T-helper 9 cell (primary cell): ENCODE results near the gene TANGO6.

Source experiments
- DNase-seq: peaks from one replicate; pipeline ENCODE4 v3.0.0-alpha.2; 2020

TANGO6 gene

GRCh38 chr16:69106491-69107315, 263.4 kb downstream of the TANGO6 start:
- no peak for DNase-seq

DNA sequence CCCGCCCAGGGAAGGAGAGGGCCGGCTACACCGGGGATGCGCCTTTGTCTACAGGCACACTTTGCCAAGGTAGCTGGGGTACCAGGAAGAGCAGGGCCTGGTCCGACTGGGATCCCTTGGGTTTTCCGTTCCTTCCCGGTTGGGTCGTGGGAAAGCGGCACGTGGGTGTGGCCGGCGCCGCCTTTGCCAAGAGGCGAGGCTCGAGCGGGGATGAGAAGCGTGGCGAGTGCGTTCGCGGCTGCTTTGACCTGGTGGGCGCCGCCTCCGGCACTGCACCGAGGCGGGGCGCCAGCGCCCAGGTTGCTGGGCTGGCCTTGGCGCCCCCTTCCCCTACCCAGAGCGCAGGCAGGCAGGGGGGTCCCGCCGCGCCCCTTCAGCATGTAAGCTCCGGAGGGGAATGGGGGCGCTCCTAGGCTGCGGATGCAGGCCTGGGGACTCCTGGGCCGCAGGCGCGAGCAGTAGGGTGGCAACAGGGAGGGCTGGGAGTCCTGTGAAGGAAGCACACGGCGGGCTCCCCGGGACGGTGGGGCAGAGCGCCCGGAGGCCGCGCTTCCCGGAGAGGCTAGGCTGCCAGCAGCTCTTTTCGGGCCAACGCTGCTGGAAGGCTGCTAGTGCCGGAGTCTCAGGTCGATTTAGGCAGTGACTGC, 264.1 kb downstream of the TANGO6 start:
- no peak for DNase-seq

DNA sequence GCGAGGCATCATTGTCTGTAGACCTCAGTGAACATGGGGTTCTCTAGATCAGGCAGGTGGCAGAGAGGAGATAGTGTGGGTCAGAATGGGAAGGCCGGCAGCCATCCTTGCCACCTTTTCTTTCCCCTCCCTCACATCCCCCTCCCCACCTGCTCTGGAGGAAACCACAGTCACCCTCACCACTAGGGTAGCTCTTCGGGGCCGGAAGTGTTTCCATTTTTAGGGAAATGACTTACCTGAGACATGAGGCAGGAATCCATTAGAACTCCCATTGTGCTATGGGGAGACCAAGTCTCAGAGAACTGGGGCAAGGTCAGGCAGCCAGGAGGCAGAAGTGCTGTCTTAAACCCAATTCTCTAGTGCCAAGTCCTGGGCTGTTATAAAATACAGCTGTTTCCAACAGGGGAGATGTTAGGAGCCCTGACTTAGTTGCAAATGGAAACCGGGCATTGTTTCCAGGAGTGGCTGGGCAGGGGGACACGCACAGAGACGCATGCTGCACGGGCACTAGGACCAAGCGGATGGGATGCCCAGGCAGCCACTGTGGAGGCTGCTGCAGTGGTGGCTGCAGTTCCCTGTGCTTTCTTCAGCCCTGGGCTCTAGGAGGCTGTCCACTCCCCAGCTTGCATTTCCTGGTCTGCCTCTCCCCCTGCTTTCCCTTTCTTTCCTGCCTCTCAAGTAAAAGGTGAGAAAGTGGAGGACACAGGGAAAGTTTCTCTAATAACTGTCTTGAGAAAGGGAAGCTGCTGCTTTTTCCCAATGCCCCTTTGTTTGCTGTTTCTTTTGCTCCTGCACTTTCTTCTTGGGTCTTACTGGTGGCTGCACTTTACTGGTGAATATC, 265.0 kb downstream of the TANGO6 start:
- no peak for DNase-seq

DNA sequence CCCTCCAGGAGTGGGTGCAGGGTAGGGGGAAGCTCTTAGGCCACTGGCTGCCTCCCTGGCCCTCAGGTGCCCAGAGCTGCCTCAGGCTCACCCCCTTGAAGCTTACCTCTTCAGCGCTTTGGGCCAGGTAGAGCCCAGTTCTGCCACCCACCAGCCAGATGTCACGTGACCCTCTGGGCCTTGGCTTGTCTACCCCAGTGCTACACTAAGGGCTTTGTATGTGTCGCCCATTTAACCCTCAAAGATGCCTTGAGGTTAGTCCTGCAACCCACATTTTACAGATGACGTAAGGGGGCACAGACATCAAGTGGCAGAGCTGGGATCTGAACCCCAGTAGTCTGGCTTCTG, 265.5 kb downstream of the TANGO6 start:
- no peak for DNase-seq

GRCh38 chr16:69109486-69110270, 266.3 kb downstream of the TANGO6 start:
- no peak for DNase-seq

DNA sequence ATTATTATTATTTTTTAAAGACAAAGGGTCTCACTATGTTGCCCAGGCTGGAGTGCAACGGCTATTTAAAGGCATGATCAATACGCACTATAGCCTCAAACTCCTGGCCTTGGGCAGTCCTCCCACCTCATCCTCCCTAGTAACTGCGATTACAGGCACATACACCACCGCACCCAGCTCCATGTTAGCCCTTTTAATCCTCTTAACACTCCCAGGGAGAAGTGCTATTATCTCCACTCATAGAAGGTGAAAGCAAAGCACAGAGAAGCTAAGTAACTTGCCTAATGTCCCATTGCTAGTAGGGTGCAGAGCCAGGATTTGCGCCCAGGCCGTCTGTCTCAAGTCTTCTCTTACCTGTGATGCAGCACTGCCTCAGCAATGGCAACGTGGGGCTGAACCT, 267.1 kb downstream of the TANGO6 start:
- DNase-seq = no peak

GRCh38 chr16:69111216-69111875, 268.0 kb downstream of the TANGO6 start:
- no peak for DNase-seq

- DNase-seq = no peak
Observed at GRCh38 chr16:69111876-69112230, 268.5 kb downstream of the TANGO6 start.

DNA sequence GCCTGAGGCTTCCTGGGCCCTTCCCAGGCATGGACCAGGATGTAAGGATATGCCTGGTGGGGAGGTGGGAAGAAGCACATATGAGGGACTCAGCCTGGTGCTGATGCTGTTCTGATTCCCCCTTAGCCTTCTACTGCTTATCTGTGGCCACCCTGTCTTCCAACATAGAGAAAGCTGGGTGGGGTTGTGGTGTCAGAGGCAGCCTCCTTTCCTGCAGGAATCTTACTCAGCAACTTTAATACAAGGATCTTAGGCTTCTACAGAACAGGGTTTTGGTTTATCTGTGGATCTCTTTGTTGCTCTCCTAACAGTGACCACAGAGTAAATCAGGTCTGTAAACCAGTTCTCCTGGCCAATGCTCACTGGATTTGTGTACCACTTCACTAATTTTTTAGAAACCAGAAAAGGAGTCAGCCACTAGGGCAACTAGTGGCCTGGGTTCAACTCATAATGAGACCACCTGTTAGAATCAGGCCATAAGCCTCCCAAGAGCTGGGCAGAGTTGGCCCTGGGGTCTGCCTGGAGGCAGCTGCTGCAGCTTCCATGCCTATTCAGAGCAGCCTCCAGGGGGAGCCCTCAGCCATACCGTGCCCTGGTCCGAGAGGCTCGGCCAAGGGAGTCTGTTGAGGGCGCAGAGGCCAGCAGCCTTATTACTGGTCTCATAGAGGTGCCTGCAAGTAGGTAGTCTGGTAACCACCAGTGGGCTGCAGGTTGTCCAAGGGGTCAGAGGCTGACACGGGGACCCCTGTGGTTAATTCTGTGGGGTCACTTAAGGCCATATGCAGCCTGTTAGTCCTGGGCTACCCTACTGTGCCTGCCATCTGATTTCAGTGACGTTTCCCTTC, 269.2 kb downstream of the TANGO6 start:
- peak; percentile 37 for DNase-seq

- DNase-seq = no peak
Observed at GRCh38 chr16:69113216-69113615, 269.9 kb downstream of the TANGO6 start.

DNA sequence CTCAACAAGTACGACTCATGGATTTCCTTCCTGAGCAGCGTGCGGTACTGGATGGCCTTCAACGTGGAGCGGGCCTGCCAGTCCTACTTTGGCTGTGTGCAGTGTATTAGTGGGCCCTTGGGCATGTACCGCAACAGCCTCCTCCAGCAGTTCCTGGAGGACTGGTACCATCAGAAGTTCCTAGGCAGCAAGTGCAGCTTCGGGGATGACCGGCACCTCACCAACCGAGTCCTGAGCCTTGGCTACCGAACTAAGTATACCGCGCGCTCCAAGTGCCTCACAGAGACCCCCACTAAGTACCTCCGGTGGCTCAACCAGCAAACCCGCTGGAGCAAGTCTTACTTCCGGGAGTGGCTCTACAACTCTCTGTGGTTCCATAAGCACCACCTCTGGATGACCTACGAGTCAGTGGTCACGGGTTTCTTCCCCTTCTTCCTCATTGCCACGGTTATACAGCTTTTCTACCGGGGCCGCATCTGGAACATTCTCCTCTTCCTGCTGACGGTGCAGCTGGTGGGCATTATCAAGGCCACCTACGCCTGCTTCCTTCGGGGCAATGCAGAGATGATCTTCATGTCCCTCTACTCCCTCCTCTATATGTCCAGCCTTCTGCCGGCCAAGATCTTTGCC, 271.1 kb downstream of the TANGO6 start:
- DNase-seq = no peak

- DNase-seq = no peak
Observed at GRCh38 chr16:69114976-69115355, 271.6 kb downstream of the TANGO6 start.

- DNase-seq = no peak
Observed at GRCh38 chr16:69115361-69115760, 272.0 kb downstream of the TANGO6 start.

- DNase-seq = no peak
Observed at GRCh38 chr16:69115837-69116236, 272.5 kb downstream of the TANGO6 start.

DNA sequence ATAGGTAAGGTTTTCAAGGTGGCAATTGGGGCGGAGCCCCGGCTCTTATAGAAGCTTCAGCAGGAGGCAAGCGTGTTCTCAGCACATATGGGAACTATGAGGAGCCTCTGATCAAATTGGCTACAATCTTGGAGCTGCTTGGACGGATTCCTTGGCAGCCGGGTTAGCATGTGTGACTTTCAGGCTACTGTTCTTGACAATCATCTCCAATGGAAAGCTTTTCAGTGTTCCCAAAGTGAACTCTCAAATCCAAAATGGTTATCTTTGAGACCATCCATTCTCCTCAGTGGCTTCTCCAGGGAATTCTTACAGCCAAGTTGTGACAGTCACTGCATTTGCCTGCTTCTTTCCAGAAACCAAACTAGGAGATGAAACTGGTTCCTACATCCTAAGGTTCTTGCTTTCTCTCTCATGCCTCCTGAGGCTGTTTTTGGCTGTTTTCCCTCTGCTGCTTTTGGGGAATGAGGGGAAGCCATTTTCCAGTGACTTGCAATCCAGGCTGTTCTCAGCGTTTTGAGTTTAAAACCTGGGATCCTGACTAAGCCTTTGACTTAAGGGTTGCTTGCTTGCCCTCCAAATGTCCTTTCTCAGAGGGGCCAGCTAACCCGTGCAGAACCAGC, 273.0 kb downstream of the TANGO6 start:
- no peak for DNase-seq

DNA sequence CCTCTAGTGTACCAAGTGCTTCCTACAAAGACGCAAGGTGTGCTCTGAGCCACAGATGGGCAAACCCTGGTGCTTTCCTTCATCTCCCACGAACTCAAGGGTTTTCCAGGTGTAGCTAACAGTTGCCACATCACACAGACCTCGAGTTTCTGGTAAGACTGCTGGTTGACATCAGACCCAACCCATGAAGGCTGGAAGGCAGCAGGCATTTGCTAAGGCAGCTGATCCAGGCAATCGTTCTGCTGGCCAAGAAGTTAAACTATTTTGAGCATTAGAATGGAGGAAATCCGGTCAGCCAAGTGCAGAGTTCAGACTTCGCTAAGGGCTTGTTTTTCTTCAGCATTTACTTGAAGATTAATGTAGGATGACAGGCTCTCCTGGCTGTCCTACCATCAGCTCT, 273.6 kb downstream of the TANGO6 start:
- DNase-seq = no peak

- no peak for DNase-seq
Observed at GRCh38 chr16:69118468-69118867, 275.1 kb downstream of the TANGO6 start.

DNA sequence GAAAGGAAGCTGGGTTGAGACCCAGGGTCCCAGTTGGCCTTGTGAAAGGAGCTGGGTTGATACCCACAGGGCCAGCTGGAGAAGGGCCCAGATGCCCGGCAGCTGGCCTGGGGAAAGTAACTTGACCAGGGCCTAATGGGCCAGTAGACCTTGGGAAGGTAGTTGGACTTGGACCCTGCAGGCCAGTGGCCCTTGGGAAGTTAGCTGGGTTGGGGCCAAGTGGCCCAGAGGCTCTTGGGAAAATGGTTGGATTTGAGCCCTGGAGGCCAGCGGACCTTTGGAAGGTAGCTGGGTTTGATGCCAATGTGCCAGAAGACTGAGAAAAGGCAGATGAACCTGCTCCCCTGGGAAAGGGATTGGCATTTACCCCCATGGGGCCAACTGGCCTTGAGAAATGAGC, 275.7 kb downstream of the TANGO6 start:
- DNase-seq = no peak

- no peak for DNase-seq
Observed at GRCh38 chr16:69119536-69119935, 276.2 kb downstream of the TANGO6 start.

DNA sequence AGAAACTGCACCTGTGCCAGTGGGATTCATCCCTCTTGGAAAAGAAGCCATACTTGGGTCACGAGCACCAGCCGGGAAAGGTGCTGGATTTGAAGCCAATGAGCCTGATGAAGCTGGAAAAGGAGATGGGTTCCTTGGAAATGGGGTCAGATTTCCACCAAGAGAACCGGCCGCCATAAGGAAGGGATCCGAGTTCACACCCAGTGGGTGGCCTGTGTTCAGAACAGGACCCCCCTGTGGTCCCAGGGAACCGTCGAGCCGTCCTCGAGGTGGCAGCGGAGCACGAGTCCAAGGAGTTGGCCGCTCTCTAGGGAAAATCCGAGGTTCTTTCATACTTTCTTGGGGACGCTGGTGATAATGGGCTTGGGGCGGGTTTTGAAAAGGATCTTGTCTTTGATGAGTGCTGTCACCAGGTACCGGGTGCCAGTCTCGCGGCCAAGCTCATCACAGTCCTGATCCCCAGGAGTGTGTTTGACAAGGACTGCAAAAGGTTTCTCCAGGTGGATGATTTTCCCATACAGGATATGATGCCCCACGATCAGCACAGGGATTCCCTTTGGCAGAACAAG, 276.8 kb downstream of the TANGO6 start:
- DNase-seq = no peak
